MCF 10A (cell line): Measurements from ENCODE around the gene MIOX. TPM values are rescaled to one million over a fixed set of nuclear protein-coding genes. Genes with fewer than 3 reads are reported as not detected.

Source experiments
- BruUV-seq: library from RNA; stranded (reverse); fragments of 400-500 nt; replicated peaks from 2 replicates; lab custom pipeline; 2021; lab: Mats Ljungman, UMichigan
- CTCF ChIA-PET: fragments of 300-600 bp; sonication (Branson Sonifier 250); formaldehyde crosslinking; extraction: SDS; loops from one replicate; lab custom pipeline; 2021; ENCODE audit warnings: antibody characterized with exemption, inconsistent platforms; lab: Yijun Ruan, JAX
- POLR2A ChIA-PET: fragments of 300-600, 350-650 bp; sonication (Branson Sonifier 250); formaldehyde crosslinking; extraction: SDS; loops from one replicate; lab custom pipeline; 2020; ENCODE audit warnings: antibody characterized with exemption, inconsistent platforms; lab: Yijun Ruan, JAX
- DNase-seq: peaks from one replicate; pipeline ENCODE4 v3.0.0-alpha.2; 2018; ENCODE audit not compliant: unreplicated experiment
- H3K27ac Mint-ChIP-seq: one replicate; pipeline ENCODE4 v1.8.0; 2022; ENCODE audit warnings: mild to moderate bottlenecking, low read depth, mixed read lengths; ENCODE audit not compliant: unreplicated experiment
- H3K27me3 Mint-ChIP-seq: one replicate; pipeline ENCODE4 v1.8.0; 2022; ENCODE audit warnings: mixed read lengths; ENCODE audit not compliant: insufficient read depth, unreplicated experiment
- H3K36me3 Mint-ChIP-seq: one replicate; pipeline ENCODE4 v1.8.0; 2022; ENCODE audit warnings: mild to moderate bottlenecking, moderate library complexity, mixed read lengths; ENCODE audit not compliant: insufficient read depth, unreplicated experiment
- H3K4me1 Mint-ChIP-seq: one replicate; pipeline ENCODE4 v1.8.0; 2022; ENCODE audit warnings: mixed read lengths; ENCODE audit not compliant: insufficient read depth, unreplicated experiment
- H3K4me3 Mint-ChIP-seq: one replicate; pipeline ENCODE4 v1.8.0; 2022; ENCODE audit warnings: mild to moderate bottlenecking, moderate library complexity, mixed read lengths; ENCODE audit not compliant: unreplicated experiment
- H3K9me3 Mint-ChIP-seq: one replicate; pipeline ENCODE4 v1.8.0; 2022; ENCODE audit warnings: mixed read lengths; ENCODE audit not compliant: unreplicated experiment
- intact Hi-C: fragments of 100-400 bp; cut with micrococcal nuclease; formaldehyde crosslinking; loops from 2 replicates; pipeline ENCODE4 v1.14.1; 2022
- total RNA-seq: library from RNA; stranded (reverse); gene quantifications from 2 replicates; pipeline ENCODE4 v1.2.3, GENCODE V29; 2022
- TF ChIP-seq, protein P1 (sequence below): fragments of 200-600 bp; IDR thresholded peaks from one replicate; pipeline ENCODE4 v1.8.0; 2022; ENCODE audit warnings: antibody characterized with exemption, mild to moderate bottlenecking; ENCODE audit not compliant: unreplicated experiment

MIOX gene
- total RNA-seq, 1 experiment from 2014 or later = 0.63 TPM

DNA sequence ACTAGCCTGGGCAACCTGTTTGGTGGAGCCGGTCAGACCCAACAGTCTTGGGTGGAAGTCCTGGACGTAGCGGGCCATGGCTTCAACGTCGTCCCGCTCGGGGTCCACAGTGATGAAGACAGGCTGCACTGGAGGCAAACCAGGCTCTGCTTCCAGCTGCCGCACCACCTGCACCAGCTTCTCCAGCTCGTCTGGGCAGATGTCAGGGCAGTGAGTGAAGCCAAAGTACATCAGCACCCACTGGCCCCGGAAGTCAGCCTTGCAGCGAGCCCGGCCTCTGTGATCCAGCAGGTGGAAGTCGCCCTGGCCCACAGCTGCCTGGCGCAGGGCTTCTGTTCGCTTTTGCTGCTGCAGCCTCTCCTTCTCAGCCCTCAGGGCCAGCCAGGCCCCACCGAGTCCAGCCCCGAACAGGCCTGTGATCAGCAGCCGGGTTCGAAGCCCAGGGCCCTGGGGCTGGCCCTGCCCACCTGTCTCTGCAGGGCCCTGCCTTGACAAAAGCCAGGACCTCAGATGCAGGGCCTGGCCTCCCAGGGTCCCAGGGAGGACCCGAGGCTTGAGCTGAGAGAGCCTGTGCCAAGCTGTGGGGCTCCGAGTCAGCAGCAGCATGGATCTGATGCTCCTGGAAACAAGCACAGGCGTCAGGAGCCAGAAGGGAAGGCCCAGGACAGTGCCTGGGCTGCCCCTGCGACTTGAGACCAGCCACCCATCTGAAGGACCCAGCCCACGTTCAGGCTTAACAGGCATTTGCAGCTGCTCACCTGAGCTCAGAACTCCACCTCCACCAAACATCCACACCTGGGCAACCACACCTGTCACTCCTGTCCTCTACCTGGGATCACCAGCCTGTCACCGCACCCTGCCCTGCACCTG, 37.4 kb downstream of the MIOX start:
- Mint-ChIP-seq H3K36me3 (peaks cover 60% of the 10 kb centered on the region), H3K27me3 (no peaks in the 10 kb centered on the region), H3K9me3 (no peaks in the 10 kb centered on the region), H3K4me3 (peak overlapping the region; percentile 85), H3K27ac (peak overlapping the region; percentile 88), H3K4me1 (peaks cover 20% of the 10 kb centered on the region)
- no TSS peak for BruUV-seq
- POLR2A ChIA-PET = interaction anchor here (0.6 to 7.1 kb wide), 15 partner anchors 9 to 280 kb away, joined by 3 to 170 read pairs (median 13); partner anchors contain the start of genes CHKB, KLHDC7B, LMF2 and NCAPH2
- intact Hi-C loops = no loop called here
- TF ChIP-seq, protein P1, sequence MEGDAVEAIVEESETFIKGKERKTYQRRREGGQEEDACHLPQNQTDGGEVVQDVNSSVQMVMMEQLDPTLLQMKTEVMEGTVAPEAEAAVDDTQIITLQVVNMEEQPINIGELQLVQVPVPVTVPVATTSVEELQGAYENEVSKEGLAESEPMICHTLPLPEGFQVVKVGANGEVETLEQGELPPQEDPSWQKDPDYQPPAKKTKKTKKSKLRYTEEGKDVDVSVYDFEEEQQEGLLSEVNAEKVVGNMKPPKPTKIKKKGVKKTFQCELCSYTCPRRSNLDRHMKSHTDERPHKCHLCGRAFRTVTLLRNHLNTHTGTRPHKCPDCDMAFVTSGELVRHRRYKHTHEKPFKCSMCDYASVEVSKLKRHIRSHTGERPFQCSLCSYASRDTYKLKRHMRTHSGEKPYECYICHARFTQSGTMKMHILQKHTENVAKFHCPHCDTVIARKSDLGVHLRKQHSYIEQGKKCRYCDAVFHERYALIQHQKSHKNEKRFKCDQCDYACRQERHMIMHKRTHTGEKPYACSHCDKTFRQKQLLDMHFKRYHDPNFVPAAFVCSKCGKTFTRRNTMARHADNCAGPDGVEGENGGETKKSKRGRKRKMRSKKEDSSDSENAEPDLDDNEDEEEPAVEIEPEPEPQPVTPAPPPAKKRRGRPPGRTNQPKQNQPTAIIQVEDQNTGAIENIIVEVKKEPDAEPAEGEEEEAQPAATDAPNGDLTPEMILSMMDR = no peak
- CTCF ChIA-PET = interaction anchor here (0.7 to 2.6 kb wide), 5 partner anchors 10 to 96 kb away, joined by 4 to 17 read pairs (median 5); partner anchors contain the start of gene SYCE3
- no peak for DNase-seq

GRCh38 chr22:50524676-50525103, 38.0 kb downstream of the MIOX start:
- no peaks in the 10 kb centered on the region for H3K9me3 Mint-ChIP-seq
- H3K27ac Mint-ChIP-seq = peak overlapping the region; percentile 88
- ChIA-PET CTCF (interaction anchor here (0.7 to 2.6 kb wide), 6 partner anchors 11 to 96 kb away, joined by 4 to 17 read pairs (median 8); partner anchors contain the start of gene SYCE3), POLR2A (interaction anchor here (0.6 to 7.1 kb wide), 19 partner anchors 10 to 282 kb away, joined by 3 to 170 read pairs (median 6); partner anchors contain the start of genes CHKB, KLHDC7B, LMF2 and NCAPH2)
- peaks cover 63% of the 10 kb centered on the region for H3K36me3 Mint-ChIP-seq
- no TSS peak for BruUV-seq
- TF ChIP-seq, protein P1 = no peak
- intact Hi-C loops = loop anchor here (5.0 kb wide), 1 partner anchor 58 kb away; the partner anchor contains the start of gene CHKB
- peaks cover 20% of the 10 kb centered on the region for H3K4me1 Mint-ChIP-seq
- H3K4me3 Mint-ChIP-seq = peak overlapping the region; percentile 85
- peak; percentile 16 for DNase-seq
- H3K27me3 Mint-ChIP-seq = no peaks in the 10 kb centered on the region

GRCh38 chr22:50525104-50525857, 38.6 kb downstream of the MIOX start, which contains the start of gene SCO2:
TSS of gene SCO2 (minus strand) at chr22:50525598. CDS start at chr22:50524411, 1,187 bp downstream.
- TF ChIP-seq, protein P1 = peak; percentile 49
- BruUV-seq = no TSS peak
- Mint-ChIP-seq H3K27me3 (no peaks in the 10 kb centered on the region), H3K9me3 (no peaks in the 10 kb centered on the region), H3K4me3 (peak within 1 kb of the TSS; percentile 85), H3K36me3 (peaks cover 60% of the 10 kb centered on the region), H3K27ac (peak within 1 kb of the TSS; percentile 88), H3K4me1 (peaks cover 20% of the 10 kb centered on the region)
- ChIA-PET CTCF (interaction anchor here (0.5 to 2.6 kb wide), 23 partner anchors 11 to 667 kb away, joined by 3 to 17 read pairs (median 4); partner anchors contain the start of gene SYCE3), POLR2A (interaction anchor here (0.6 to 7.1 kb wide), 28 partner anchors 11 to 284 kb away, joined by 3 to 170 read pairs (median 5); partner anchors contain the start of genes ARSA, CHKB, KLHDC7B and LMF2)
- intact Hi-C loops = loop anchor here (5.0 kb wide), 1 partner anchor 57 kb away; the partner anchor contains the start of gene CHKB
- peak; percentile 96 for DNase-seq
